SK-N-SH (cell line): ENCODE measurements around the gene MAGEF1.

Experiments
- CHD2 ChIP-seq: fragments of 150-350 bp; IDR thresholded peaks from 2 replicates; pipeline ENCODE4 v1.6.1; 2018; ENCODE audit warnings: low read length; ENCODE audit not compliant: partially characterized antibody
- EZH2phosphoT487 ChIP-seq: fragments of 200-600 bp; sonication (generic); IDR thresholded peaks from 2 replicates; pipeline ENCODE4 v1.6.1; 2017; ENCODE audit warnings: low read depth, mixed run types, mild to moderate bottlenecking, antibody characterized with exemption, moderate library complexity, borderline replicate concordance
- MXI1 ChIP-seq: IDR thresholded peaks from 2 replicates; pipeline ENCODE4 v1.6.1; 2012; ENCODE audit warnings: mild to moderate bottlenecking, low read depth, low read length, improper control_type of control experiment
- POLR2AphosphoS5 ChIP-seq: IDR thresholded peaks from 2 replicates; pipeline ENCODE4 v1.6.1; 2012; ENCODE audit warnings: low read depth, low read length
- RAD21 ChIP-seq: IDR thresholded peaks from 2 replicates; pipeline ENCODE4 v1.6.1; 2012; ENCODE audit warnings: mild to moderate bottlenecking, low read length
- RCOR1 ChIP-seq: fragments of 150-350 bp; IDR thresholded peaks from 2 replicates; pipeline ENCODE4 v1.6.1; 2017; ENCODE audit warnings: antibody characterized with exemption, low read length
- SIN3A ChIP-seq: IDR thresholded peaks from 2 replicates; pipeline ENCODE4 v1.6.1; 2012; ENCODE audit warnings: low read depth, mild to moderate bottlenecking, low read length, moderate library complexity, borderline replicate concordance
- TAF1 ChIP-seq: IDR thresholded peaks from 2 replicates; pipeline ENCODE4 v1.6.1; 2012; ENCODE audit warnings: low read depth, mild to moderate bottlenecking, low read length, moderate library complexity, borderline replicate concordance
- TF ChIP-seq, protein P1 (sequence below): fragments of 200-600 bp; sonication (generic); IDR thresholded peaks from 2 replicates; pipeline ENCODE4 v1.6.1; 2017; ENCODE audit warnings: antibody characterized with exemption, mild to moderate bottlenecking, moderate library complexity
- TF ChIP-seq, protein P2 (sequence below): IDR thresholded peaks from 2 replicates; pipeline ENCODE4; 2012
- TF ChIP-seq, protein P3 (sequence below): fragments of 150-350 bp; IDR thresholded peaks from 2 replicates; pipeline ENCODE4 v1.6.1; 2016; ENCODE audit warnings: mild to moderate bottlenecking, low read depth, low read length
- TF ChIP-seq, protein P4 (sequence below): IDR thresholded peaks from 2 replicates; pipeline ENCODE4 v1.4.0; 2012; ENCODE audit warnings: low read depth, borderline replicate concordance

DNA sequence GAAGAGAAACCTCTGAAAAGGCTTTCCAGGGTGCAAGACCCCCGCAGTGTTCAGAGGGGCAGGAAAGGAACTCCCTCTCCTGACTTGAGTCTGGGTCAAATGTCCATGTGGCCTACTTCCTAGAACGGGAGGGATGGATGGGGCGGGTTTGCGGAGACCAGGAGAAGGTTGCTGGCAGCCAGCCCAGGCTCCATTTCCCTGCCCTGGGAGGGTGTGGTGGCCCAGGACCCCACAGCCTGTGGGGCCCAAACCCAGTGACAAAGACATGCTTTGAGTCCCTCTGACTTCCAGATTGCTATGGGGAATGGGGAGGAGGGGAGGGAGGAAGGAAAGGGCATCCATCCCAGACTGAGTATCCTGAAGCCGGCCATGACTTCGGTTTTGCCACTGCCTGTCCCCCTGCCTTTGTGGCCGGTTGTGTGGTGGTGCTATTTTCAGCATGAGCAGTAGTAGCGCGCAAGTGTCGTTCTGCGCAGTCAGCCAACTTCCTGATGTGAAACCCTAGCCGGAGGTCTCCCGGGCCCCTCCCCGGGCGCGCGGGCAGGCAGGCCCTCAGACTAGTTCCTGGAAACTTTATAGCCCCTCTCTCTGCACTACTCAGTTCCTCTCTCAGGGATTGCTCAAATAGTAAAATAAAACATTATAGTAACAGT lies 24.4 kb downstream of the MAGEF1 start:
- TF ChIP-seq POLR2AphosphoS5, result no peak
- no peak for TF ChIP-seq CHD2
- no peak for TF ChIP-seq MXI1
- TF ChIP-seq, protein P1, sequence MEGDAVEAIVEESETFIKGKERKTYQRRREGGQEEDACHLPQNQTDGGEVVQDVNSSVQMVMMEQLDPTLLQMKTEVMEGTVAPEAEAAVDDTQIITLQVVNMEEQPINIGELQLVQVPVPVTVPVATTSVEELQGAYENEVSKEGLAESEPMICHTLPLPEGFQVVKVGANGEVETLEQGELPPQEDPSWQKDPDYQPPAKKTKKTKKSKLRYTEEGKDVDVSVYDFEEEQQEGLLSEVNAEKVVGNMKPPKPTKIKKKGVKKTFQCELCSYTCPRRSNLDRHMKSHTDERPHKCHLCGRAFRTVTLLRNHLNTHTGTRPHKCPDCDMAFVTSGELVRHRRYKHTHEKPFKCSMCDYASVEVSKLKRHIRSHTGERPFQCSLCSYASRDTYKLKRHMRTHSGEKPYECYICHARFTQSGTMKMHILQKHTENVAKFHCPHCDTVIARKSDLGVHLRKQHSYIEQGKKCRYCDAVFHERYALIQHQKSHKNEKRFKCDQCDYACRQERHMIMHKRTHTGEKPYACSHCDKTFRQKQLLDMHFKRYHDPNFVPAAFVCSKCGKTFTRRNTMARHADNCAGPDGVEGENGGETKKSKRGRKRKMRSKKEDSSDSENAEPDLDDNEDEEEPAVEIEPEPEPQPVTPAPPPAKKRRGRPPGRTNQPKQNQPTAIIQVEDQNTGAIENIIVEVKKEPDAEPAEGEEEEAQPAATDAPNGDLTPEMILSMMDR, result no peak
- TF ChIP-seq RCOR1, result no peak
- TF ChIP-seq, protein P2, sequence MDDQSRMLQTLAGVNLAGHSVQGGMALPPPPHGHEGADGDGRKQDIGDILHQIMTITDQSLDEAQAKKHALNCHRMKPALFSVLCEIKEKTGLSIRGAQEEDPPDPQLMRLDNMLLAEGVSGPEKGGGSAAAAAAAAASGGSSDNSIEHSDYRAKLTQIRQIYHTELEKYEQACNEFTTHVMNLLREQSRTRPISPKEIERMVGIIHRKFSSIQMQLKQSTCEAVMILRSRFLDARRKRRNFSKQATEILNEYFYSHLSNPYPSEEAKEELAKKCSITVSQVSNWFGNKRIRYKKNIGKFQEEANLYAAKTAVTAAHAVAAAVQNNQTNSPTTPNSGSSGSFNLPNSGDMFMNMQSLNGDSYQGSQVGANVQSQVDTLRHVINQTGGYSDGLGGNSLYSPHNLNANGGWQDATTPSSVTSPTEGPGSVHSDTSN, result no peak
- TF ChIP-seq EZH2phosphoT487, result no peak
- no peak for TF ChIP-seq SIN3A
- no peak for TF ChIP-seq RAD21
- TF ChIP-seq, protein P3, sequence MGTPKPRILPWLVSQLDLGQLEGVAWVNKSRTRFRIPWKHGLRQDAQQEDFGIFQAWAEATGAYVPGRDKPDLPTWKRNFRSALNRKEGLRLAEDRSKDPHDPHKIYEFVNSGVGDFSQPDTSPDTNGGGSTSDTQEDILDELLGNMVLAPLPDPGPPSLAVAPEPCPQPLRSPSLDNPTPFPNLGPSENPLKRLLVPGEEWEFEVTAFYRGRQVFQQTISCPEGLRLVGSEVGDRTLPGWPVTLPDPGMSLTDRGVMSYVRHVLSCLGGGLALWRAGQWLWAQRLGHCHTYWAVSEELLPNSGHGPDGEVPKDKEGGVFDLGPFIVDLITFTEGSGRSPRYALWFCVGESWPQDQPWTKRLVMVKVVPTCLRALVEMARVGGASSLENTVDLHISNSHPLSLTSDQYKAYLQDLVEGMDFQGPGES, result no peak
- TF ChIP-seq, protein P4, sequence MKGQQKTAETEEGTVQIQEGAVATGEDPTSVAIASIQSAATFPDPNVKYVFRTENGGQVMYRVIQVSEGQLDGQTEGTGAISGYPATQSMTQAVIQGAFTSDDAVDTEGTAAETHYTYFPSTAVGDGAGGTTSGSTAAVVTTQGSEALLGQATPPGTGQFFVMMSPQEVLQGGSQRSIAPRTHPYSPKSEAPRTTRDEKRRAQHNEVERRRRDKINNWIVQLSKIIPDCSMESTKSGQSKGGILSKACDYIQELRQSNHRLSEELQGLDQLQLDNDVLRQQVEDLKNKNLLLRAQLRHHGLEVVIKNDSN, result no peak
- no peak for TF ChIP-seq TAF1
